GM12801 (cell line): ENCODE data around the gene RPUSD3.

Experiments
- TF ChIP-seq, protein P1 (sequence below): IDR thresholded peaks from one replicate; pipeline ENCODE4 v1.5.1; 2011; ENCODE audit warnings: control low read depth; ENCODE audit not compliant: insufficient read length; ENCODE audit errors: extremely low read depth

The RPUSD3 gene

DNA sequence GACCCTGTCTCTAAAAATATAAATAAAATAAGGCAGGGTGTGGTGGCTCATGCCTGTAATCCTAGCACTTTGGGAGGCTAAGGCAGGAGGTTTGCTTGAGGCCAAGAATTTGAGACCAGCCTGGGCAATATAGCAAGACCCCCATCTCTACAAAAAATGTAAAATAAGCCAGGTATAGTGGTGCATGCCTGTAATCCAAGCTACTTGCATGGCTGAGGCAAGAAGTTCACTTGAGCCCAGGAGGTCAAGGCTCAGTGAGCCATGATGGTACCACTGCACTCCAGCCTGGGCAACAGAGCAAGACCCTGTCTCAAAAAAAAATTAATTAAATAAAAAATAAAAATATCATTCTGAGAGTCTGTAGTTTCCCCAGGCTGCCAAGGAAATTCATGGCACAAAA, 42.5 kb upstream of the RPUSD3 start:
- TF ChIP-seq, protein P1, sequence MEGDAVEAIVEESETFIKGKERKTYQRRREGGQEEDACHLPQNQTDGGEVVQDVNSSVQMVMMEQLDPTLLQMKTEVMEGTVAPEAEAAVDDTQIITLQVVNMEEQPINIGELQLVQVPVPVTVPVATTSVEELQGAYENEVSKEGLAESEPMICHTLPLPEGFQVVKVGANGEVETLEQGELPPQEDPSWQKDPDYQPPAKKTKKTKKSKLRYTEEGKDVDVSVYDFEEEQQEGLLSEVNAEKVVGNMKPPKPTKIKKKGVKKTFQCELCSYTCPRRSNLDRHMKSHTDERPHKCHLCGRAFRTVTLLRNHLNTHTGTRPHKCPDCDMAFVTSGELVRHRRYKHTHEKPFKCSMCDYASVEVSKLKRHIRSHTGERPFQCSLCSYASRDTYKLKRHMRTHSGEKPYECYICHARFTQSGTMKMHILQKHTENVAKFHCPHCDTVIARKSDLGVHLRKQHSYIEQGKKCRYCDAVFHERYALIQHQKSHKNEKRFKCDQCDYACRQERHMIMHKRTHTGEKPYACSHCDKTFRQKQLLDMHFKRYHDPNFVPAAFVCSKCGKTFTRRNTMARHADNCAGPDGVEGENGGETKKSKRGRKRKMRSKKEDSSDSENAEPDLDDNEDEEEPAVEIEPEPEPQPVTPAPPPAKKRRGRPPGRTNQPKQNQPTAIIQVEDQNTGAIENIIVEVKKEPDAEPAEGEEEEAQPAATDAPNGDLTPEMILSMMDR, result no peak

DNA sequence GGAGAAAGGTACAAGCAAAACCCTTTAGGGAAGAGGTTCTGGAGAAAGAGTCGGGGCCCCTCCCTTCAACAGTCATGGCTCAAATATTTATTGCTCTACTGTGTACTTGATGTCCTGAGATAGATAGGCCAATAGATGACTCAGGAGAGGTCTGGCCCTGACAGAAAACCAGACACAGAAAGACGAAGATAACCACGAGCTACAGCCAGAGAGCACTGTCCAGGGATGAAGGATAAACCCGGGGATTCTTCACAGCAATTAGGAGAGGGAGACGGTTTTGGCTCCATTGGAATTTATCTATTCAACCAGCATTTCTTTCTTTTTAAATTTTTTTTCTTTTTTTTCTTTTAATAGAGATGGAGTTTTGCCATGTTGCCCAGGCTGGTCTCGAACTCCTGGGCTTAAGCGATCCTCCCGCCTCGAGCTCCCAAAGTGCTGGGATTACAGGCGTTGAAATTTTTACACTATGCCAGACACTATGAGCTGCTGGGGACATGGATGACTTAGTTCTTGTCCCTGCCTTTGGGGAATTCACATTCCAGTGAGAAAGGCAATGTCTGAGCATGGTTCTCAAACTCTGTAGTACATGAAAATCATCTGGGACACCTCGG, 40.9 kb upstream of the RPUSD3 start:
- TF ChIP-seq, protein P1, result no peak

- TF ChIP-seq, protein P1, result no peak
Observed at GRCh38 chr3:9883706-9884554, 40.1 kb upstream of the RPUSD3 start.

- TF ChIP-seq, protein P1, result no peak
Observed at GRCh38 chr3:9881441-9881840, 37.6 kb upstream of the RPUSD3 start.

DNA sequence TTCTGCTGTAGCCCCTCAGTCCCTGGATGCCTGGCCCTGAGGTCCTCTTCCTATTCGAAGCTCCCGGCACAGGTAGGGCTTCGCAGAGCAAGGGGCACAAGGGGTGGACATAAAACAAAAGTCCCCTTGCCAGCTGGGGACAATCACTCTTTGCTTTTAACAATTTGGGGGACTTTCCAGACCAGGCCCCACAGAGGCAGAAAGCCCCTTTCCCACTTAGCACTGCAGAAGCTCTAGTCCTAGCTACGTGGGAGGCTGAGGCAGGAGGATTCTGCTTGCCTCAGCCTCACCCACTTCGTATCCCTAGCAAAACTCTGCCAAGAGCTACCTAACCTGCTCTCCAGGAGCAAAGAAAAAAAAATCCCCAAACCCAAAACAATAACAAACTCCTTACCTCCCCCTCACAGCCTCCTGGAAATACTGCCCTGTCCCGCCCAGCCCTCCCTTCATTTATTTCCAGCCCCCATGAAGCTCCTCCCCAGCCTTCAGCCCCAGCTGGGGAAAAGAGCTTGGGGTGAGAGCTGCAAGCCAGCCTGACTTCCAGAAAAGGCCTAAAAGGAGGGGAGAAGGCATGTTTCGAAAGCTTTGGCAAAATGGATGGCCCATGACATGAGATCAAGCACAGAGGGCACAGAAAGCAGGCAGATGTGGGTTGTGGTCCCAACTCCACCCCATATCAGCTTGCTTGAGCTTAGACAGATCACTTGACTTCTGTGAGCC, 36.2 kb upstream of the RPUSD3 start, which contains the start of gene CIDEC:
CIDEC (minus strand) TSS at position 424 of the 720 bp plus-strand sequence. CDS start 1,767 bp downstream, outside the sequence.
- TF ChIP-seq, protein P1, result no peak

- TF ChIP-seq, protein P1, result no peak
Observed at GRCh38 chr3:9878700-9879099, 34.9 kb upstream of the RPUSD3 start.

DNA sequence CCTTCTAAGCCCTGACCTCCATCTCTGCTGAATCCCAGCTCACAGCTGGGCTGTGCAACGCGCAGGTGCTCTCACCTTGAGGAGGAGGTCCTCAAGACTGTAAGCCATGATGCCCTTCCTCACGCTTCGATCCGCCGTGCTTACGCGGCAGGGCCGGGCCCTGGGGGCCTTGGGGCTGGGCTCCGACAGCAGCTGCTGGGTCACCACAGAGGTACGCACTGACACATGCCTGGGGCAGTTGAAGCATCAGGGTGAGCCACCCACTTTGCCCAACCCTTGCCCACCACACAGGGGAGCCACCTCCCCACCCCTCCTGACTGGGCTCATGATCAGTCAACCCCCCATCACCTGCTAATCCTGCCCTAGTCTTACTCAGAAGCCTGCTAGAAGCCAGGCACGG, 33.2 kb upstream of the RPUSD3 start:
- TF ChIP-seq, protein P1, result no peak
